OCI-LY7 (cell line): ENCODE measurements around the gene SYTL3.

ENCODE experiments used
- EZH2phosphoT487 ChIP-seq: fragments of 200-600 bp; sonication (generic); IDR thresholded peaks from 2 replicates; pipeline ENCODE4 v1.6.1; 2018; ENCODE audit warnings: low read depth, borderline replicate concordance, mild to moderate bottlenecking, mixed run types, antibody characterized with exemption, low read length, moderate library complexity, mixed read lengths
- TF ChIP-seq, protein P1 (sequence below): fragments of 200-600 bp; sonication (generic); conservative IDR thresholded peaks from 2 replicates; pipeline ENCODE4 v1.5.1; 2014; ENCODE audit warnings: mild to moderate bottlenecking, antibody characterized with exemption, low read length, moderate library complexity, mixed read lengths

DNA sequence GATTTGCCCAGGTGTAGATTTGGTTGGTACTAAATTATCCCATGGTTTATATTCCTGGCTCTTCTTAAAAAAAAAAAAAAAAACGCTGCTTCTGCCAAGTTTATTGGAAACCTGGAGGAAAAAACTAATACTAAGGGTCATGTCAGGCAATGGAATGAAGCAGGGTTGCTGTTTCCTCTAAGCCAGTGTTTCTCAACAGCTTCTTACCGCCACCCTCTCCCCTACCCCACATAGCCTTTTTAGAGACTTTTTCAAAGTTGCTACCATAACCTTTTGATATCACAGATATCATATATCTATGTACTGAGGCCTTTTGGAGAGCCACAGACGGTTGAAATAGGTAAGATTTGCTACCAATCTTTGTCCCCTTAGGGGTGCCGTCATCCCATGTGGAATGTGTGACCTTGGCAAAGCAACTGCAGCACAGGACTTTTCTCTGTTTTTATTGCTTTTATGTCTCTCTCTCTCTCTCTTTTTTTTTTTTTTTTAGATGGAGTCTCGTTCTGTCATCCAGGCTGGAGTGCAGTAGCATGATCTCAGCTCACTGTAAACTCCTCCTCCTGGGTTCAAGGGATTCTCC is 35.0 kb downstream of the SYTL3 start:
- TF ChIP-seq, protein P1, sequence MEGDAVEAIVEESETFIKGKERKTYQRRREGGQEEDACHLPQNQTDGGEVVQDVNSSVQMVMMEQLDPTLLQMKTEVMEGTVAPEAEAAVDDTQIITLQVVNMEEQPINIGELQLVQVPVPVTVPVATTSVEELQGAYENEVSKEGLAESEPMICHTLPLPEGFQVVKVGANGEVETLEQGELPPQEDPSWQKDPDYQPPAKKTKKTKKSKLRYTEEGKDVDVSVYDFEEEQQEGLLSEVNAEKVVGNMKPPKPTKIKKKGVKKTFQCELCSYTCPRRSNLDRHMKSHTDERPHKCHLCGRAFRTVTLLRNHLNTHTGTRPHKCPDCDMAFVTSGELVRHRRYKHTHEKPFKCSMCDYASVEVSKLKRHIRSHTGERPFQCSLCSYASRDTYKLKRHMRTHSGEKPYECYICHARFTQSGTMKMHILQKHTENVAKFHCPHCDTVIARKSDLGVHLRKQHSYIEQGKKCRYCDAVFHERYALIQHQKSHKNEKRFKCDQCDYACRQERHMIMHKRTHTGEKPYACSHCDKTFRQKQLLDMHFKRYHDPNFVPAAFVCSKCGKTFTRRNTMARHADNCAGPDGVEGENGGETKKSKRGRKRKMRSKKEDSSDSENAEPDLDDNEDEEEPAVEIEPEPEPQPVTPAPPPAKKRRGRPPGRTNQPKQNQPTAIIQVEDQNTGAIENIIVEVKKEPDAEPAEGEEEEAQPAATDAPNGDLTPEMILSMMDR, result no peak
- no peak for TF ChIP-seq EZH2phosphoT487
